Stimulated activated naive CD8-positive, alpha-beta T cell treated with anti-CD3 and anti-CD28 coated beads, Interleukin-15, amount 100 ng/mL, for 72 hours (primary cell): ENCODE measurements around the gene KLHL36.

Source experiments
- ATAC-seq: fragments of 150-1000 bp; cut with Tn5 transposase; 2 replicates; pipeline ENCODE4 v1.10.0; 2021; ENCODE audit warnings: mild to moderate bottlenecking, moderate library complexity
- DNase-seq, 2 donors: peaks; one replicate each; pipeline ENCODE4 v3.0.0; 2021 to 2022
- H3K27ac Mint-ChIP-seq, 2 donors: one replicate each; pipeline ENCODE4 v1.8.0; 2022; ENCODE audit warnings: mild to moderate bottlenecking in 2 of 2, mixed read lengths in 2 of 2, moderate library complexity in 2 of 2
- H3K27me3 Mint-ChIP-seq: one replicate; pipeline ENCODE4 v1.8.0; 2022; ENCODE audit warnings: mixed read lengths
- H3K4me1 Mint-ChIP-seq: one replicate; pipeline ENCODE4 v1.8.0; 2022; ENCODE audit warnings: mild to moderate bottlenecking, mixed read lengths
- H3K4me3 Mint-ChIP-seq, 2 donors: one replicate each; pipeline ENCODE4 v1.8.0; 2022; ENCODE audit warnings: mild to moderate bottlenecking in 2 of 2, mixed read lengths in 2 of 2, moderate library complexity in 1 of 2
- H3K9me3 Mint-ChIP-seq, 2 donors: one replicate each; pipeline ENCODE4 v1.8.0; 2022; ENCODE audit warnings: mixed read lengths in 2 of 2

The KLHL36 gene

DNA sequence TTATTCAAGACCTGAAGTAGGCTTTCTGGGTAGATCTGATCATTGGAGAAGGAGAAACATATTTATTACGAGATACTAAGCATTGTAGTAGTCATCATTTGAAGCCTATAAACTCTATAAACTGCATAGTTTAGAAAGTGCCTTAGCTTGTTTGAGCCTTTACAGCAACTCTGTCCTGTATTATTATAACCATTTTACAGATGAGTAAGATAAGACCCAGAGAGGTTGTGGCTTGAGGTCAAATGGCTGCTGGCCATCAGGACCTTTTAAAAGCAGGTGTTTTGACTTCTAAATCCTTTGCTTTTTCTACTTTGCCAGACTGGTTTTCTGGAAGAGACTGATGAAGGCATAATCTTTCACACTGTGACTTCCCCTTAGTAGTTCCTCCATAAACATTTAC lies 58.5 kb downstream of the KLHL36 start:
- Mint-ChIP-seq H3K4me1 (peaks cover 78% of the 10 kb centered on the region), H3K27ac (no peak overlapping the region), H3K27me3 (no peaks in the 10 kb centered on the region), H3K9me3 (no peaks in the 10 kb centered on the region), H3K4me3 (no peak overlapping the region)
- DNase-seq (no peak), ATAC-seq (no peak)

DNA sequence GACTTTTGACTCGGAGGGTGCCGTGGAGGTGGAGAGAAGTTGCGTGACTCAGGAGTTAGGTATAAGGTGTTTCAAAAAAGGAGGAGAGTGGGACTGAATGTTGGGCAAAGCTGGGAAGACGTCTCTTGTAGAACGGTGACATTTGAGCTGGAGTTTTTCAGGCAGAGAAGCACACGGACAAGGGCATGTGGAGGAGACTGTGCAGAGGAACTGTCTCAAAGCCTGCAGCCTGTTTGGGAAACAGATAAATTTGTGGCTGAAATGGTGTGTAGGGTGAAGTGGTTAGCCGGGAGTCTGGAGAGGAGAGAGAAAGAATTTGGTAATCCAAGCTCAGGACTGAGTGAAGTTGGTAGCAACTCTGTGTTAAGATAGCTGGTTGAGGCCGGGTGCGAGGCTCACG lies 61.3 kb downstream of the KLHL36 start:
- Mint-ChIP-seq H3K4me3 (no peak overlapping the region), H3K9me3 (no peaks in the 10 kb centered on the region)

DNA sequence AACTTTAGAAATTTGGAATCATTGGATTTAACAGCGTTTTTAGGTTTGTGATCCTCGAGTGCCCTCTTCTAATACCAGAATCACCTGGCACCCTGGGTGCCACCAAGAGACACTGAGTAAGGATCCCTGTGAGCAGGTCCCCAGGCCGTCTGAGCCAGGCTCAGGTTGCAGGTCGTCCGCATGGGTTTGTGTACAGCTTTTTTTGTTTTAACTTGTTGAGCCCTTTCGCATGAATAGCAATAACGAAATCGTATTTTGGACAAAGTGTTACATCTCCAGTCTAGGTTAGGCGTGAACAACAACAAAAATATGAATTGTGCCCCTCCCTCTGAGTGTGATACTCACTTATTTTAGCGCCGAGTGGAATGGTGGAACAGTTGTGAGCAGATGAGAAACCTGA lies 62.4 kb downstream of the KLHL36 start:
- no peak overlapping the region for H3K4me3 Mint-ChIP-seq
- H3K4me1 Mint-ChIP-seq, result peaks cover 79% of the 10 kb centered on the region

More for the DNA sequence above, 61.3 kb downstream of the KLHL36 start:
- no peak for ATAC-seq
- H3K27ac Mint-ChIP-seq, result no peak overlapping the region
- H3K27me3 Mint-ChIP-seq, result no peaks in the 10 kb centered on the region
- peaks cover 82% of the 10 kb centered on the region for H3K4me1 Mint-ChIP-seq
- DNase-seq, result no peak

More for the DNA sequence above, 62.4 kb downstream of the KLHL36 start:
- no peak for ATAC-seq
- no peaks in the 10 kb centered on the region for H3K27me3 Mint-ChIP-seq
- H3K9me3 Mint-ChIP-seq, result no peaks in the 10 kb centered on the region
- H3K27ac Mint-ChIP-seq, result no peak overlapping the region
- no peak for DNase-seq
